RKO (cell line): ENCODE measurements around the gene MX2.
"Not testable (repeated sequence)": the region's sequence is repeated elsewhere in the genome, so short reads cannot be mapped to it uniquely, and the experiment has no call there.

Experiments
- DNase-seq: peaks from one replicate; pipeline ENCODE4 v3.0.0-alpha.2; 2016; ENCODE audit warnings: low spot score

MX2 gene, protein sequence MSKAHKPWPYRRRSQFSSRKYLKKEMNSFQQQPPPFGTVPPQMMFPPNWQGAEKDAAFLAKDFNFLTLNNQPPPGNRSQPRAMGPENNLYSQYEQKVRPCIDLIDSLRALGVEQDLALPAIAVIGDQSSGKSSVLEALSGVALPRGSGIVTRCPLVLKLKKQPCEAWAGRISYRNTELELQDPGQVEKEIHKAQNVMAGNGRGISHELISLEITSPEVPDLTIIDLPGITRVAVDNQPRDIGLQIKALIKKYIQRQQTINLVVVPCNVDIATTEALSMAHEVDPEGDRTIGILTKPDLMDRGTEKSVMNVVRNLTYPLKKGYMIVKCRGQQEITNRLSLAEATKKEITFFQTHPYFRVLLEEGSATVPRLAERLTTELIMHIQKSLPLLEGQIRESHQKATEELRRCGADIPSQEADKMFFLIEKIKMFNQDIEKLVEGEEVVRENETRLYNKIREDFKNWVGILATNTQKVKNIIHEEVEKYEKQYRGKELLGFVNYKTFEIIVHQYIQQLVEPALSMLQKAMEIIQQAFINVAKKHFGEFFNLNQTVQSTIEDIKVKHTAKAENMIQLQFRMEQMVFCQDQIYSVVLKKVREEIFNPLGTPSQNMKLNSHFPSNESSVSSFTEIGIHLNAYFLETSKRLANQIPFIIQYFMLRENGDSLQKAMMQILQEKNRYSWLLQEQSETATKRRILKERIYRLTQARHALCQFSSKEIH

DNA sequence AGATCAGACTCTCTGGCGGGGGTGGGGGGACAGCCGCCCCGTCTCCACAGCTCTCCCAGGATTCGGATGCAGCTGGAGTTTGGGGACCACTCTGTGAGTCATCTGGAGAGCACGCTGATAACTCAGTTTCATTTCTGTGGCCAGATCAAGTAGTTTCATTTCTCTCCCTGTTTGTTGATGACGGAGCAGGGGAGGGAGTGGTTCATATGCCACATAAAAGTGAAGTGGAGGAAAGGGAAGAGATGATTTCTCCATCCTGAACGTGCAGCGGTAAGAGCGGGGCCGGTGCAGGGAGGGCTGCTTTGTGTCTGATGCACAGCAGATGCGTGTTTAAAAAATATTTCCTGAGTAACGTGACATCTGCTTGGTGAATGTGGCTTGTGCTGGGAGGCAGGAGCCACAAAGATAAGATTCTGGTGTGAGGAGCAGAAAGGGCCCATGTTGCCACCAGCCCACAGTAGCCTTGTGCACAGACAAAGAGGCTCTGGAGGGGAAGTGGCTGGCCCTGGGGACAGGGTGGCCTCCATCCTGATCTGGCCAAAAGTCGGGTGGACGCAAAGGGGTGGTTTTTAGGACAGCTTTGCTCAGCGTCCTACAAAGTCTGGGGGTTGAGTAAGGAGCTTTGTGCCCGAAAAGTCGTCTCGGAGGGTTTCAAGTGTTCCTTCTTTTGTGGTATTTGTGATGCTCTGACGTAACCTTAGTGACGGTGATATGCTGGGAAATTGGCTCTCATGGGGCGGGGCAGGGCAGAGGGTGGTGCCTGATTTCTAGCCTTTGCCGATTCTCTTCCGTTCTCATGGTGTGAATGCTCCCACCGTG lies at the start of gene MX2:
MX2 (plus strand) TSS at position 242 of the 819 bp plus-strand sequence. CDS start 14,880 bp downstream, outside the sequence.
- DNase-seq = peak; percentile 43

DNA sequence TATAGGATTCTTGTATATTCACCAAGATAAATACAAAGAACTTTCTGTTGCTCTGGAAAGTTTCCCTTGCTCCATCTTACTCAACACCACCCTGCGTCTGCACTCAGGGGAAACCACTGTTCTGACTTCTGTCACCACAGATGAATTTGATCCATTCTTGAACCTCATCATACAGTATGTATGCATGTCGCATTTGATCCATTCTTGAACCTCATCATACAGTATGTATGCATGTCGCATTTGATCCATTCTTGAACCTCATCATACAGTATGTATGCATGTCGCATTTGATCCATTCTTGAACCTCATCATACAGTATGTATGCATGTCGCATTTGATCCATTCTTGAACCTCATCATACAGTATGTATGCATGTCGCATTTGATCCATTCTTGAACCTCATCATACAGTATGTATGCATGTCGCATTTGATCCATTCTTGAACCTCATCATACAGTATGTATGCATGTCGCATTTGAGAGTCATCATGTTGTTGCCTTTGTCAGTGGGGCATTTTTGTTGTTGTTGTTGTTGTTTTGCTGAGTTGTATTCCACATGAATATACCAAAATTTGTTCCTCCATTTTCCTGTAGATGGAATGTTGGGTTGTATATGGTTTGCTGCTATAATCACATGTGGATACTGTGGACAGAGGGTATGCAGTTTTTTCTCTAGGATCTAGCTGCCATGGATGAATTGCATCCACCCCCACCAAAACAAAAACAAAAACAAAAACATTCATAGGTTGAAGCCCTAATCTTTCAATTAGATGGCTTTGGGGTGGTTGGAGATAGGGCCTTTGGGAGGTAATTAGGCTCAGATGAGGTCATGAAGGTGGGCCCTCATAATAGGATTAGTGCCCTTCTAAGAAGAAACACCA lies 48.3 kb upstream of the MX2 start:
- not testable (repeated sequence) for DNase-seq

DNA sequence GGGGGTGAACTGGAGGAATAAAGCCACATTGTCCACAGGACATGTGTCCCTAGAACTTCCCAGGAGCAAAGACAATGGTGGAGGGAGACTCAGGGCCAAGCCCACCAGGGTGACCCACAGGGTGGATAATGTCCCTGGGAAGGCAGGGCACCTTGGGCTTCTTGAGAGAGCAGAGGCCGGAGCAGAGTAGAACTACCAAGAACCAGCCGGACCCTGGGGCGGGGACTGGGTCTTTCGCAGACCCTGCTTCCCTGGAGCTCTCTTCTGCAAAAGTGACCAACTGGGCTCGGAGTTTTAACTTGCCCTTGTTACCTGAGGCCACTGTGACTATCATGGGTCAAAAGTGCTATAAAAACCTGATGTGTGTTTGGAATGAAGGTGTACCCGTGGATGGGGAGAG lies 46.1 kb upstream of the MX2 start:
- no peak for DNase-seq

DNA sequence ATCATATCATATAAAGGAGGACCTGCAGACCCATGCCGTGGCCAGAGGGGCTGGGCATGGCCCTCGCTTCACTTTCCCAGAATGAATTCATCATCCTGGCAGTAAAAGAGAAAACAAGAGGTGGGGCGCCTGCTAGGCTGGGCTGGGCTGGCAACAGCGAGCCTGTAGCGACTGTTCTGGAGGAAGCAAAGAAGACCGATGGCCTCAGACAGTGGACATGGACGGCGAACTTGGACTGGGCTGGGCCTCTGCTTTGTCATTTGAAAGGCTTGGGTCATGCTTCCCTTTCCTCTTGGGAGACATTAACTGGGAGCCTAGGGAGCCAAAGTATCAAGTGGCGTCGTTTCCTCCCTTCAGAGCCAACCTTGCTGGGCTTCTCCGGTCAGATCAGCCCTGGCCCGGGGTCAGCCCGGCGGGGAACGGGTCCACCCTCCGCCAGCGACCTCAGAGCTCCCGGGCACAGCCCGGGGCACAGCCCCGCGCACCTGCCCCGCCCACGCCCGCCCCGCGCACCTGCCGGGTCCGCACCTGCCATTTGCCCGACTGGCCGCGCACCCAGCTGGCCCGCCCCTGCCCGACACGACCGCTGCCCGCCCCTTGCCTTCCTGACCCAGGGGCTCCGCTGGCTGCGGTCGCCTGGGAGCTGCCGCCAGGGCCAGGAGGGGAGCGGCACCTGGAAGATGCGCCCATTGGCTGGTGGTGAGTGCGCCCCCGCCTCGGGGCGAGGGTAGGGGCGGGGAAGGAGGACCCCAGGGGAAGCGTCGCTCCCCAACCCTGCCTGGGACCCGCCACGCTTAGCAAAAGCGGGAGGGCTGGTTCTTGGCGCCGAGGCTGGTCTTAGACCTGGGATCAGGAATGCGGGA lies 45.4 kb upstream of the MX2 start, which contains the start of gene FAM3B:
FAM3B (plus strand) TSS at position 602 of the 863 bp plus-strand sequence; CDS start at position 681, 79 bp downstream.
- DNase-seq = no peak

DNA sequence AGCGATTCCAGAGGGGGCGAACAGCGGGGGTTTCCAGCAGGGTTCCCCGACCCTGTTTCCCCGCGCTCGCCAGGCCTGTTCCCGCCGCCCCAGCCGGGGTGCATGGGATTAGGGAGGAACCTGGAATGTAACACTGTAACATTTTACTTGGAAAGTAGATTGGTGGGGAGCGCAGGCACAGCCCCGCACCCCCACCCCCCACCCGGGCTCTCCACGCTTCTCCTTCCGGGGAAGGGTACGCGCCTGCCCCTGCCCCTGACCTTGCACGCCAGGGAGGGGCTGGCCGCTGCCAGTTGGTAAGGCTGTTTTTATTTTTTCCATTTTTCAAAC lies 44.8 kb upstream of the MX2 start:
- DNase-seq = no peak

DNA sequence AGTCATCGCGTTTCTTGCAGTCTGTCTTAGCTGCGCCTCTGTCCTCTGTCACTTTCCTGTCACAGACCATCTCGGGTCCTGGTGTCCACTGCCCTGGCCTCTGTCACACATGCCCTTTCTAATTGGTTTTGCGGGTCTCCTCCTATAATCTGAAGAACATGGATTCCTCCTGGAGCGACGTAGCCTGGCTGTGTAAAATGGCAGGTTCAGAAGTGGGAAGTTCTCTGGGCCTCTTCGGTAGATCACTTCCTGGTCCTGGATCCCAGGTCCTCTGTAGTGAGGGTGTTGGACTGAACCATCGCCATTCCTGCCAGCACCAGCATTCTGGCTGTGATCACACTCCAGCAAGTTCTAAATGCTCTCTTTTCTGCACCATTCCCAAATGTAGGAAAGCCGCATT lies 44.4 kb upstream of the MX2 start:
- DNase-seq = no peak

DNA sequence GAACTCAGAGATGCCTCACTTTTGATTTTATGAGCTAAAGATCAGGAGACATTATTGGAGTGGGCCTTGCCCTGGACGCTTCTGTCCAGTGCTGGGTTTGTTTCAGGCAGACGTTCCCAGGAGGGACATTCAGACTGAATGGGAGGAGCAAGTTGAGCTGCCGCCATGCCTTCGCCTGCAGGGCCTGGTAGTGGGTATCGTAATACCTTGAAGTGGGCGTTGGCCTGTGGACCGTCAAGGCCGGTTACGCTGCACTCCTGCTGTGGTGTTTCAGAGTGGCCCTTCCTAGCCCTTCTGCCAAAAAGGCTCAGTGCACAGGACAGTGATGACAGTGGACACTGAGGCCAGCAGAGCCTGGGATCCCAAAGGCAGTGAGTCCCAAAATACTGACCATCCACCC lies 43.6 kb upstream of the MX2 start:
- no peak for DNase-seq

DNA sequence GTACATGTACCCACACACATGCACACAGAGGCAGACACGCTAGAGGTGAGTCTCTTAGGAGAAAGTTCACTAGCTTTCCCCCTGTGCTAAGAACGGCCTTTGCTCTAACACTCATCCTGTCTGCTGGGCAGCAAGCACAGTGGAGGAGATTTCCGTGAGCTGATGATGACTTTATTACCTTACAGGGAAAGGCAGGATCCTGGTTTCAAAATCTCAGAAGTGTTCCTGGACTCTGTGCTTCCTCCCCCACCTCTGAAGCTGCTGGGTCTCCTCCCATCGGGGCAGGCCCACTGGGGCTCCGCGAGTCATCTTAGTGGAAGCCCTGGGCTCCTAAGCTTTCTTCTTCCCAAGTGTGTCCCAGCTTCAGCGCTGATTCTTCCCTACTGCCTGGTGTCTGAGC lies 42.6 kb upstream of the MX2 start:
- no peak for DNase-seq

DNA sequence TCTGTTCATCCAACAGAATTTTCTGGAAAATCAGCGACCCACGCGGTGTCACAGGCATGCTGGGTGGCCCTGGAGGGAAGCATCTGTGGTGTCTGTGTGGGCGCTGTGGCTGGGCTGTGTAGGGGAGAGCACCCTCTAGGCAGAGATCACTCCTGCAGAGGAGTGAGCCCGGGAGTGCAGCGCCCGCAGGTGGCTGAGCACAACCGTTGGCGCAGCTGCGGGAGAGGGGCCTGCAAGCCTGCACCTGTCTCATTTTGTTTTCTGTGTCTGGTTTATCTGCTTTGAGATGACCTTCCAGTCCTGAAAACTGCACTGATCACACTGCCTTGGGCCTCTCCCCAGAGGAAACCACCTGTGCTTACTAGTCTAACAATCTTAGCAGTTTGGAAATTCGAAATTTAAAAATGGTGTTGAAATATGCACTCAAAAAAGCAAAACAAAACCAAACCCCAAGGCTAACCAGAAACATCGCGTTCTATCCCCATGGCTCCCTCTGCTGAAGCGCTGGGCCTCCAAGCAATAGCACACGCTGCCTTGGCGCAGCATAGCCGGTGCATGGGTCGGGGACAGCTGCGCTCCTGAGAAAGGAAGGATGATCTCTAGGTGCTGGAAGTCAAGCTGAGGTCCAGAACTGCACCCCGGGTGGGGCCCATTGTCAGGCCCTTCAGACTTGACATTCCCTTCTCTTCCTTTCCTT lies 40.5 kb upstream of the MX2 start:
- DNase-seq = no peak

DNA sequence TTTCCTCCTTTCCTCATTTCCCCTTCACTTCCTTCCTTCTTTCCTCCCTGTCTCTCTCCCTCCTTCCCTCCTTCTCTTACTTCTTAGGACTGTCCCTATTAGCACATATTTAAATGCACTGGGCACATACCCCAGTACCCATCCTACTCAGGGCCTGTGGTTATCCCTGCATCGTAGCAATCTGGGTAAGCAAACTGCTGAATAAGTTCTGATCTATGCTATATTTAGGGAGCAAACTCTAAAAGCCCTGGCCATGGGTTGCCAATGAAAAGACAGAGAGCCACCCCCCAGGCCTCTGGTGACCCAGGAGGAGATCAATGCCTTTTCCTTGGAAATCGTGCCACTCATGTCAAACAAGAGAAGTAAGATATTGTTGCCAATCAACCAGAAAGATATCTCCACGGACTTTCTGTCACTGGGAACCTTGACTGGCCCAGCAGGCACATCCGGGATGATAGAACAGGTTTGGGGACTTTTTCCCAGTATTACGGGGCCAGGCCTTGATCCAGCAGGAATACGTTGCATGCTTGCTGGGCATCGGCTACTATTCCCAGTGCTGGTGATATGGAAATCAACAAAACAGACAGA lies 39.8 kb upstream of the MX2 start:
- no peak for DNase-seq

DNA sequence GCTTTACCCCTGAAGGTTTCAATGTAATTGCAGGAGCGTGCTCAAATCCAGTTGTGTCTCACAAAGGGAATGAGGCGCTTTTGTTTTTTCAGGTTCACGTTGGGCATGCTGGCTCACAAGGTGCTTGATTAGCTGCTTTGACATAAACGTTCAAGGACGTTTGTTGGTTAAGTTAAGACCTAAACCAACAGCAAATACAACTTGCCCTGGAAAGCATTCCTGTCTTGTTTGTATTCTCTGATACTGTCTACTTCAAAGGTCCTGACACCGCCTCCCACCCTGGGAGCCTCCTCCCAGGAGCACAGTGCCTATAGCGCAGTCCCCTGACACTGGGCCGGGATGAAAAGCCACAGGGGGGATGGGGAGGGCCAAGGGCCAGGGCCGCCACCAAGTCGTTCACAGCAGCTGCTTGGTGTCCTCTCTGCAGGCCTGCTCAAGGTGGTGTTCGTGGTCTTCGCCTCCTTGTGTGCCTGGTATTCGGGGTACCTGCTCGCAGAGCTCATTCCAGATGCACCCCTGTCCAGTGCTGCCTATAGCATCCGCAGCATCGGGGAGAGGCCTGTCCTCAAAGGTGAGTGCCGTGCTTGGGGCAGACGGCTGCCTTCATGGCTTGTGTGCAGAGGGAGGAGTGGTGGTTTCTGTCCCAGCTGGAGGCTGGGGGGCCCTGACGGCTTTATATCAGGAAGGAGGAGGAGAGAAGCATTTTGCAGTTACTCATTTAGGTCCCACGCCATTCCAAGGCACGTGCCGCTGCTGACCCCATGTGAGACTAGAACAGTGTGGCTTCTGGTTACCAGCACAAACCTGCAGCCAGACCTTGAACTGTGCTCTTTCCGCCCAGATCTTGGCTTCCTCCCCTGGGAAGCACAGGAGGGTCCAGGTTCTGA lies 39.1 kb upstream of the MX2 start:
- DNase-seq = no peak

DNA sequence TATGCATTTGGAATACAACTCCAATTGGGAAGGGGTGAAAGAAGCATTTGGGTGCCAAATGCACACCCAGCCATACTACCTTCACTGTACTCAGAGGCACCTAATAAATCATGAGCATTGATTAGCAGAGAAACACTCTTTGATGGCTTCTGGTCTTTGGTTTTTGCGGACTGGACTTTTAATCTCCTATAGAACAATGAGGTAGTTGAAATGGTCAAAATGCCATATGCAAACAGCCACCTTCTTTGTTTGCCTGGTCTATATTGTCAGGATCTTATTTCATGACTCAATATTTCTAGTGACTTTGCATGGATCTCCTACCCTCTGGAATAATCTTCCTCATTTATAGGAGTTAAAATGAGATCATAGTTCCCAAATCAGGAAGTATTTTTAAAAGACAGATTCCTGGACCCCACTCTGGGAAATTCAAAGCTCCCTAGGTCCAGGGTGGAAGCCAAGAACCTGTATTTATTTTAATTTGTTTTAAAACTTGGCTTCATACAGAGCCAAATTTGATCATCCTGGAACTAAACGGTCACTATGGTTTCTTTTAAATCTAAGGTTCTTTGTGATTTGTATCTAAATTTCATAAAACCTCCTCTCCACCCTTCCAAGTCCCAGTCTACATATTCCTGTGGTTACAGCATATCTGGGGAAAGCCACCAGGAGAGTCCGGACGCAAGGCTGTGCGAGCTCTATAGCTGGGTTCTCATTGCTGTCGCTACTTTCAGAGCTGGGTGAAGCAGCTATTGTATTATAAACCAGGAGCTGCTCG lies 36.5 kb upstream of the MX2 start:
- DNase-seq = no peak

DNA sequence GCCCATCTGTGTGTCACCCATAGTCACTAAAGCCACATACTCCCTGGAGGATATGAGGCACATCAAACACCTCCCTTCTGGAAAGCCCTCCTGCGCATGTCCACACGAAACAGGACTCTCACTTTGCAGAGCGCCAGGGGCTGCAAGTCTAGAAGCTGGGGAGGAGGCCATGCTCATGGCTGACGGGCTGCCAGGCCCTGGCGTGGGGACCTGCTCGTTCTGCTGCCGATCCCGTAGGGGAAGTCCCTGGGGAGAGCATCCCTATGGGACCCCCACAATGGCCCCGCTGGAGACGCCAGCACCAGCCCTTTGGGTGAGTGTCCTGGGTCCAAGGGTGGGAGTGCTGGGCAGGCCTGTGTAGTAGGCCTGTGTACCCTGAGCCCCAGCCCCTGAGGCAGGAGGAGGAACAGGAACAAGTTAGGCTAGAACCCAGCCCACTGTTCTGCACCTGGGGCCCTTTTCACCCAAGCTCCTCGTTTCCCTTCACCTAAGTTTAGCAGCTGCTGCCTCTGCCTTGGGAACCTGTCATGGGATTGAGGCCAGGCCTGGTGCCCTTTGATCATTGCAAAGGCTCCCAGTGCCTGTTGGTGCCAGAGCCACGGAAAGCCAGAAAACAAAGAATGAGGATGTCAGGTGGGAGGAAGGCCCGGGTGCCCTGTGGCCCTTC lies 35.3 kb upstream of the MX2 start:
- no peak for DNase-seq

DNA sequence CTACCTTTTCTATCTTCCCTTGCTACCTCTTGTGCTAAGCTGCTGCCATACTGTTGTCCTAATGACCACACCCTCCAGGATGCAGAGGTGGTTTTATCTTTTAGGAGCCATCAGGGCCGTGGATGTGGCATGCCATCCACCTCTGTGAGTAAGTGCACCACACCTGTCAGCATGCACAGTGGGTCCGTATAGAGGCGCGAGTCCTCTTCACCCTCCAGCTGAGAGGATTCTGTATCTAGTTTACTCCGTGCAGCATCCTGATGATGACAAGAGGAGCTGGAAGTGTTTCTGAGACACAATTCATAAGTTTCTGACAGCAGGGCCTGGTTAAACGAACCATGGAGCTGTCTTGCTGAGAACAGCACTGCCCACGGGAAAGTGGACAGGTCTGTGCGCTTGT lies 34.1 kb upstream of the MX2 start:
- DNase-seq = no peak

DNA sequence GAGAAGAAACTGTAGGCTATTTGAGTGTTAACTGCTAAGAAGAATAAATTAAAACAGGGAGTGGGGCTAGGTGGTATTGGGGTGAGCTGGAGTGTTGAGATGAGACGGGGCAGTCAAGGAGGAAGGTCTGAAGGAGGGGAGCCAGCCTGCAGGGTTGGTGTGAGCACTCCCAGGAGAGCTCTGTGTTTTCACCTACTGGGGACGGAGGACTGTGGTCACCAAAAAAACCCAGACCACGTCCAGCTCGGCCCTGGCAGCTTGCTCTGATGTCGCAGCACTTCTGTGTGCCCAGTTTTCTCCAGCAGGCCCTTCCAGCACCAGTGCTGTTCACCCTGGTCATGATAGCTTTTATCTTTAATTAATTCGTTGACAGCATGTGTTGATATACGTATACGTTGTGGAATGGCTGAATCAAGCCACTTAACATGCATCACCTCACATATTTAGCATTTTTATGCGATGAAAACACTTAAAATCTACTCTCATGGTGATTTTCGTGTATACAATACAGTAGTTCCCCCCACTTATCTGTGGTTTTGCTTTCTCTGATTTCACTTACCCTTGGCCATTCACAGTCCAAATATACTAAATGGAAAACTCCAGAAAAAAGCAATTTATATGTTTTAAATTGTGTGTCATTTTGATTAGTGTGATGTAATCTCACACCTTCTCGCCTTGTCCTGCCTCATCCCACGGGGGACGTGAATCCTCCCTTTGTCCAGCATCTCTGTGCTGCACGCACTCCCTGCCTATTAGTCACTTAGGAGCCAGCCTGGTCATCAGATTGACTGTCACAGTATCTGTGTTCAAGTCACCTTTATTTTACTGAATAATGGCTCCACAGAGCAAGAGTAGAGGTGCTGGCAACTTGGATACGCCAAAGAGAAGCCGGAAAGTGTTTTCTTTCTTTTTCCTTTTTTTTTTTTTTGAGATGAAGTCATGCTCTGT lies 32.9 kb upstream of the MX2 start:
- DNase-seq = peak; percentile 11

DNA sequence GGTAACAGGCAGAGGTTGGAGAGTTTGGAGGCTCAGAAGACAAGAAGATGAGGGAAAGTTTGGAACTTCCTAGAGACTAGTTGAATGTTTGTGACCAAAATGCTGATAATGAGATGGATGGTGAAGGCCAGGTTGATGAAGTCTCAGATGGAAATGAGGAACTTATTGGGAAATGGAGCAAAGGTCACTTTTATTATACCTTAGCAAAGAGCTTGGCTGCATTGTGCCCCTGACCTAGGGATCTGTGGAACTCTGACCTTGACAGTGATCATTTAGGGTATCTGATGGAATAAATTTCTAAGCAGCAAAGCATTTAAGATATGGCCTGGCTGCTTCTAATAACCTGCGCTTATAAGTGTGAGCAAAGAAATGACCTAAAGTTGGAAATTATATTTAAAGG lies 28.1 kb upstream of the MX2 start:
- DNase-seq = no peak
